ENCODE results near the gene KLHL11. TPM values are rescaled to one million over a fixed set of nuclear protein-coding genes. Genes with fewer than 3 reads are reported as not detected.

KLHL11 gene
- total and polyA plus RNA-seq, 2 of the 8 experiments (the other 6 are each of a cell fraction or from before 2014, with no cell fraction given) = 4.2 to 13.7 TPM

GRCh38 chr17:41864498-41864835 is 756 bp downstream of the KLHL11 start:
- peak overlapping the region; percentile 89 for H3K14ac ChIP-seq (ENCODE audit: insufficient read length)
- H3K23ac ChIP-seq (ENCODE audit: insufficient read length) = no peak overlapping the region
- no peak overlapping the region for H2BK15ac ChIP-seq (ENCODE audit: low read length)
- no peak overlapping the region; the same call in 1 of the 2 replicates for H3K18ac ChIP-seq (ENCODE audit: extremely low read depth, low read length)
- peaks cover 10 to 49% of the 10 kb centered on the region in 2 experiments for H3K79me2 ChIP-seq (ENCODE audit: control insufficient read depth in 1 of 2, insufficient read depth in 2 of 2, low read length in 2 of 2)
- H4K8ac ChIP-seq (ENCODE audit: extremely low read depth, insufficient read depth, low read length) = peak overlapping the region; percentile 98; the same call in 1 of the 2 replicates
- peak overlapping the region; percentile 86 to 94 (median 92) for H3K4me3 ChIP-seq (ENCODE audit: extremely low read depth in 1 of 4, insufficient read depth in 2 of 4, low read depth in 3 of 4, low read length in 4 of 4)
- ChIA-PET POLR2A (ENCODE audit: partially characterized antibody) (interaction anchor here (0.6 to 4.1 kb wide), 35 partner anchors 10 to 706 kb away, joined by 3 to 26 read pairs (median 5); partner anchors contain the start of genes ACLY, EIF1, FKBP10 and HAP1), CTCF (ENCODE audit: partially characterized antibody) (interaction anchor here (0.8 to 2.2 kb wide), 8 partner anchors 22 to 167 kb away, joined by 3 to 5 read pairs (median 4); partner anchors contain the start of gene JUP)
- peak overlapping the region; percentile 77 for H4K5ac ChIP-seq (ENCODE audit: insufficient read length, low read depth, low read length)
- no peak for DNase-seq (ENCODE audit: low read depth in 1 of 2, low spot score in 2 of 2)
- H3K4me2 ChIP-seq (ENCODE audit: insufficient read depth in 1 of 2, low read depth in 2 of 2, low read length in 2 of 2) = peak overlapping the region; percentile 80 to 93
- peaks cover 2 to 24% of the 10 kb centered on the region in 2 experiments for H4K20me1 ChIP-seq (replicated peaks in 1 of 2; ENCODE audit: control insufficient read depth in 1 of 2, insufficient read depth in 2 of 2, low read length in 2 of 2)
- WGBS, 2 experiments (ENCODE audit: extremely low coverage in 1 of 2, insufficient coverage in 1 of 2, insufficient read length in 1 of 2, insufficient replicate concordance in 2 of 2, low coverage in 1 of 2, low lambda C conversion rate in 2 of 2, missing lambda C conversion rate in 1 of 2) = 3% methylated on average over 14 of the region's 25 CpGs; no CpG with 5 or more reads in 1 of the 2 experiments
- H3K56ac ChIP-seq (replicated peaks; ENCODE audit: insufficient read length, low read depth, low read length) = peak overlapping the region; percentile 81
- H3K9ac ChIP-seq (replicated peaks in 1 of 4; ENCODE audit: extremely low read depth in 1 of 4, low read depth in 3 of 4, low read length in 3 of 4) = peak overlapping the region; percentile 70 to 95 (median 87)
- no peak overlapping the region for H2BK120ac ChIP-seq (replicated peaks; ENCODE audit: low read depth, low read length)
- H3K27me3 ChIP-seq (replicated peaks in 1 of 4; ENCODE audit: control insufficient read depth in 3 of 4, extremely low read depth in 1 of 4, insufficient read depth in 3 of 4, low read length in 3 of 4) = no peaks in the 10 kb centered on the region
- H3K27ac ChIP-seq (ENCODE audit: low read depth, low read length) = peak overlapping the region; percentile 42; the same call in 1 of the 2 replicates
- no peak overlapping the region for H2AFZ ChIP-seq (ENCODE audit: low read length)
- no peak overlapping the region for H2BK20ac ChIP-seq (ENCODE audit: low read length)
- H2BK5ac ChIP-seq (ENCODE audit: low read depth, low read length) = peak overlapping the region; percentile 87; the same call in 1 of the 2 replicates
- peaks cover 9 to 25% (median 13%) of the 10 kb centered on the region in 4 experiments for H3K4me1 ChIP-seq (replicated peaks in 1 of 4; ENCODE audit: control insufficient read depth in 3 of 4, insufficient read depth in 4 of 4, low read length in 3 of 4)
- no peak overlapping the region for H3K4ac ChIP-seq (replicated peaks; ENCODE audit: insufficient read length, low read depth, low read length)
- H3K36me3 ChIP-seq (ENCODE audit: control insufficient read depth in 2 of 4, insufficient read depth in 4 of 4, low read length in 3 of 4) = peaks cover 6 to 27% (median 23%) of the 10 kb centered on the region in 4 experiments
- H3K79me1 ChIP-seq (ENCODE audit: low read depth, low read length) = peaks cover 3% of the 10 kb centered on the region
- H4K91ac ChIP-seq (replicated peaks; ENCODE audit: insufficient read length, low read length) = no peak overlapping the region
- no peak overlapping the region for H2BK12ac ChIP-seq (ENCODE audit: low read depth, low read length)
- TF ChIP-seq BRCA1 (IDR thresholded peaks at IDR 0.05; ENCODE audit: low read depth, low read length) (no peak), CTBP2 (IDR thresholded peaks at IDR 0.05; ENCODE audit: borderline replicate concordance, insufficient read depth, insufficient read length, low read length) (no peak), ASH2L (IDR thresholded peaks at IDR 0.05; ENCODE audit: low read length) (peak; percentile 29), SIN3A (conservative IDR thresholded peaks at IDR 0.05 in 1 of 2, IDR thresholded peaks at IDR 0.05 in 1 of 2; ENCODE audit: low read depth in 1 of 2, low read length in 2 of 2) (0 out of 4 replicates have a peak, but pooled peaks have one; percentile 21 to 55)
- TF ChIP-seq, protein P1, sequence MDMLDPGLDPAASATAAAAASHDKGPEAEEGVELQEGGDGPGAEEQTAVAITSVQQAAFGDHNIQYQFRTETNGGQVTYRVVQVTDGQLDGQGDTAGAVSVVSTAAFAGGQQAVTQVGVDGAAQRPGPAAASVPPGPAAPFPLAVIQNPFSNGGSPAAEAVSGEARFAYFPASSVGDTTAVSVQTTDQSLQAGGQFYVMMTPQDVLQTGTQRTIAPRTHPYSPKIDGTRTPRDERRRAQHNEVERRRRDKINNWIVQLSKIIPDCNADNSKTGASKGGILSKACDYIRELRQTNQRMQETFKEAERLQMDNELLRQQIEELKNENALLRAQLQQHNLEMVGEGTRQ (IDR thresholded peaks at IDR 0.05; ENCODE audit: low read length) = no peak
- TF ChIP-seq, protein P2, sequence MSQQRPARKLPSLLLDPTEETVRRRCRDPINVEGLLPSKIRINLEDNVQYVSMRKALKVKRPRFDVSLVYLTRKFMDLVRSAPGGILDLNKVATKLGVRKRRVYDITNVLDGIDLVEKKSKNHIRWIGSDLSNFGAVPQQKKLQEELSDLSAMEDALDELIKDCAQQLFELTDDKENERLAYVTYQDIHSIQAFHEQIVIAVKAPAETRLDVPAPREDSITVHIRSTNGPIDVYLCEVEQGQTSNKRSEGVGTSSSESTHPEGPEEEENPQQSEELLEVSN (IDR thresholded peaks at IDR 0.05) = peak; percentile 12; the same call in 1 of the 2 replicates
- no peaks in the 10 kb centered on the region for H3K9me3 ChIP-seq (ENCODE audit: insufficient read depth in 2 of 2, low read depth in 1 of 2, low read length in 1 of 2)
- H2AK5ac ChIP-seq (ENCODE audit: low read depth, low read length) = no peak overlapping the region
- peaks cover 9% of the 10 kb centered on the region for H3K23me2 ChIP-seq (ENCODE audit: low read depth, low read length)
- FAIRE-seq = no peak

All from H1 (cell line).